Thoracic aorta (tissue), 2 donors: ENCODE data around the gene APBA3. TPM values are rescaled to one million over a fixed set of nuclear protein-coding genes. Genes with fewer than 3 reads are reported as not detected.

ENCODE experiments used
- ATAC-seq: fragments of 150-250 bp; one replicate; pipeline ENCODE4 v1.8.0; 2017; ENCODE audit warnings: low read depth; ENCODE audit not compliant: insufficient number of reproducible peaks, low FRiP score
- DNase-seq: peaks from one replicate; pipeline ENCODE4 v3.0.0-alpha.2; 2020; ENCODE audit warnings: low spot score
- H3K27ac ChIP-seq, 2 donors: fragments of 200-600 bp; sonication (generic); 1 replicate in 1 of 2; 2 replicates in 1 of 2; pipeline ENCODE4 v1.5.1; 2016; ENCODE audit warnings: mild to moderate bottlenecking in 2 of 2, moderate library complexity in 2 of 2
- H3K27me3 ChIP-seq: fragments of 200-600 bp; sonication (generic); replicated peaks from 2 replicates; pipeline ENCODE4 v1.6.0; 2016; ENCODE audit warnings: mild to moderate bottlenecking; ENCODE audit not compliant: insufficient read depth
- H3K36me3 ChIP-seq: fragments of 200-600 bp; sonication (generic); one replicate; pipeline ENCODE4 v1.5.1; 2016
- H3K4me1 ChIP-seq, 2 donors: fragments of 200-600 bp; sonication (generic); 1 replicate in 1 of 2; 2 replicates in 1 of 2; pipeline versions ENCODE4 v1.5.1 to v1.6.0; 2016; ENCODE audit warnings: low read depth in 2 of 2, mild to moderate bottlenecking in 1 of 2; ENCODE audit not compliant: control insufficient read depth in 1 of 2
- H3K4me3 ChIP-seq: fragments of 200-600 bp; sonication (generic); 2 replicates; pipeline ENCODE4 v1.5.1; 2016; ENCODE audit warnings: mild to moderate bottlenecking
- H3K9me3 ChIP-seq: fragments of 200-600 bp; sonication (generic); 2 replicates; pipeline ENCODE4 v1.5.1; 2016
- total RNA-seq, 2 donors: library from RNA; depleted of rRNA; stranded (reverse); fragments of >200 nt; gene quantifications; one replicate each; pipeline versions ENCODE4 v1.1.0 to v1.2.3, GENCODE V29; 2016
- TF ChIP-seq, protein P1 (sequence below): fragments of 200-600 bp; sonication (generic); IDR thresholded peaks from one replicate; pipeline ENCODE4 v1.5.1; 2019; ENCODE audit warnings: antibody characterized with exemption

Gene APBA3
- total RNA-seq, 2 donors from 2014 or later: 17.4 to 26.8 TPM

DNA sequence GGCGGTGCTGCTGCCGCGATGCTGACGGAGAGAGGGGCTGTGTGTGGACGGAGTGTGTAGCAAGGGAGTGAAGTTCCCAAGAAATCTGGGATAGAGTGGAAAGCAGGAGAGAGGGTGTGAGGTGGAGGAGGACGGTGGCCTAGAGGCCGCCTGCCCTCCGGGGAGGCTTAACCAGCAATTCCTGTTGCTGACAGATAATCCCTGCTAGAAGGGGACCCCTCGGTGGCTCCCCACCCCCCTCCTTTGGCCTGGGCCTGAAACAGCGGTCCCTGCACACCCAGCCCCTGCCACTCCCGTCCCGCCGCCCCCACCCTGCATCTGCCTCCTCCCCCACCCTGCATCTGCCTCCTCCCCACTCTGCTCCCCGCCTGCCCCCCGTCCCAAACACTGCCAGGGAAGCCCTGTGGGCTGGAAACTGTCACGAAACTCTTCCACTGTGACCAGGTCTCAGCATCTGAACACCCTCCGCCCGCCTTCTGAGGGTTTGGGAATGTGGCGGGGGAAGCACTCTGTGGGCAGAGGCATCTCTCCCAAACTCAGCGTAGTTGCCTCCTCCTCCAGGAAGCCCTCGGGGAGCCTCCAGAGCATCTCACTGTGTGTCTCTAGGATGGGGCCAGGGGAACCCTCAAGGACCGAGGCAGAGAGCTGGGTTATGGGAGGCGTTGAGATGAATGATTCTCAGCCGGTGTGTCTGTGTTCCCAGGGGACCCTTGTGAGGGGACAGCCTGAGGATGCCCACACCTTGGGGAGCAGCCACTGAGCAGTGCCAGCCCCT, 41.8 kb upstream of the APBA3 start:
- Histone ChIP-seq H3K27me3 (peaks cover 8% of the 10 kb centered on the region), H3K27ac (no peak overlapping the region), H3K4me1 (peaks cover 9 to 11% of the 10 kb centered on the region in 2 donors), H3K36me3 (no peaks in the 10 kb centered on the region), H3K9me3 (no peaks in the 10 kb centered on the region), H3K4me3 (no peak overlapping the region)
- ATAC-seq (no peak), DNase-seq (no peak)
- TF ChIP-seq, protein P1, sequence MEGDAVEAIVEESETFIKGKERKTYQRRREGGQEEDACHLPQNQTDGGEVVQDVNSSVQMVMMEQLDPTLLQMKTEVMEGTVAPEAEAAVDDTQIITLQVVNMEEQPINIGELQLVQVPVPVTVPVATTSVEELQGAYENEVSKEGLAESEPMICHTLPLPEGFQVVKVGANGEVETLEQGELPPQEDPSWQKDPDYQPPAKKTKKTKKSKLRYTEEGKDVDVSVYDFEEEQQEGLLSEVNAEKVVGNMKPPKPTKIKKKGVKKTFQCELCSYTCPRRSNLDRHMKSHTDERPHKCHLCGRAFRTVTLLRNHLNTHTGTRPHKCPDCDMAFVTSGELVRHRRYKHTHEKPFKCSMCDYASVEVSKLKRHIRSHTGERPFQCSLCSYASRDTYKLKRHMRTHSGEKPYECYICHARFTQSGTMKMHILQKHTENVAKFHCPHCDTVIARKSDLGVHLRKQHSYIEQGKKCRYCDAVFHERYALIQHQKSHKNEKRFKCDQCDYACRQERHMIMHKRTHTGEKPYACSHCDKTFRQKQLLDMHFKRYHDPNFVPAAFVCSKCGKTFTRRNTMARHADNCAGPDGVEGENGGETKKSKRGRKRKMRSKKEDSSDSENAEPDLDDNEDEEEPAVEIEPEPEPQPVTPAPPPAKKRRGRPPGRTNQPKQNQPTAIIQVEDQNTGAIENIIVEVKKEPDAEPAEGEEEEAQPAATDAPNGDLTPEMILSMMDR: no peak

DNA sequence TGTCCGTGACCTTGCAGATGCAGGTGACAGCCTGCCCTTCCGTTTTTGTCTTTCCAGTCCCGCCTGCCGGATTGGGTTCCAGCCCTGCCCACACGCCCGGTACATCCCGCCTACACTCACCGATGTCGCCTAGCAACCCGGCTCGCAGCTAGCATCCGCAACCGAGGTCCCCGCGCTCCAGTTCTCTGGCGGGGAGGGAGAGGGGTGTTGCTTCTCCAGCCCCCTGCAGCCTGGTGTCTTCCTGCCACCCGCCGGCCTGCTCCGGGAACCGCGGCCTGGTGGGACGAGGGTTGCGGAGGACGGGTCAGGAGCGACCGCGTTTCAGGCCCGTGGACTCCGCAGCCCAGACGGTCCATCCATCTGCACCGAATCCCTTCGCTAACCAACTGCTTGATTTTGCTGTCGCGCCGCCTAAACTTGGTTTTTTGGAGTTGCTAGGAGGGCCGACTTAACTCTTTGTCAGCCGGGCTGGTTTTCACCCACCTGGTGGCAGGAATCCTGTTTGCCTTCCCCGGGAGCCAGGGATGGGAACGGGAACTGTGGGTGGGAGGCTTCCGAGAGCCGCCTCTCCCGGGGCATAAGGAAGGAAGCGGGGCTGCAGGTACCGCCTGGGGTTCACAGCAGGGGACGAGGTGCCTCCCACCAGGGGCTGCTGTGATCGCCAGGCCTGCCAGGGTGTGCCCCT, 40.1 kb upstream of the APBA3 start:
- no peak overlapping the region for H3K27ac ChIP-seq
- peaks cover 9 to 11% of the 10 kb centered on the region in 2 donors for H3K4me1 ChIP-seq
- H3K4me3 ChIP-seq: peak overlapping the region; percentile 51
- peaks cover 8% of the 10 kb centered on the region for H3K27me3 ChIP-seq
- DNase-seq: no peak
- no peak for ATAC-seq
- H3K9me3 ChIP-seq: peaks cover 4% of the 10 kb centered on the region
- TF ChIP-seq, protein P1: no peak
- no peaks in the 10 kb centered on the region for H3K36me3 ChIP-seq

DNA sequence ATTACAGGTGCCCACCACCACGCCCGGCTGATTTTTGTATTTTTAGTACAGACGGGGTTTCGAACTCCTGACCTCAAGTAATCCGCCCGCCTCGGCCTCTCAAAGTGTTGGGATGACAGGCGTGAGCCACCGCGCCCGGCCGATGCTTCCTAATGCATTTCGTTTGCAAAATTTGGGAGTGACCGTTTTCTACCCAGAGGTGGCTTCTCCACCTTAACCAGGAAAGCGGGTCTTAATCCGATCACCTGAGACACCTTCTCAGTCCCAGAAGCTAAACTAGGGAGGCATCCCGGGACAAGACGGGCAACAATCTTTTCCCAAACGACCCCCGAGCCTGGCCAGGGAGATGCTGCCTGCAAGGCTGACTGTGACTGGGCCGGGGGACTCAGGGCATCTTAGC, 39.5 kb upstream of the APBA3 start:
- TF ChIP-seq, protein P1: no peak
- peaks cover 8% of the 10 kb centered on the region for H3K27me3 ChIP-seq
- H3K9me3 ChIP-seq: peaks cover 5% of the 10 kb centered on the region
- H3K27ac ChIP-seq: no peak overlapping the region
- ATAC-seq (no peak), DNase-seq (no peak)
- H3K4me1 ChIP-seq: peaks cover 9 to 11% of the 10 kb centered on the region in 2 donors
- H3K36me3 ChIP-seq: no peaks in the 10 kb centered on the region
- peak overlapping the region; percentile 51 for H3K4me3 ChIP-seq

DNA sequence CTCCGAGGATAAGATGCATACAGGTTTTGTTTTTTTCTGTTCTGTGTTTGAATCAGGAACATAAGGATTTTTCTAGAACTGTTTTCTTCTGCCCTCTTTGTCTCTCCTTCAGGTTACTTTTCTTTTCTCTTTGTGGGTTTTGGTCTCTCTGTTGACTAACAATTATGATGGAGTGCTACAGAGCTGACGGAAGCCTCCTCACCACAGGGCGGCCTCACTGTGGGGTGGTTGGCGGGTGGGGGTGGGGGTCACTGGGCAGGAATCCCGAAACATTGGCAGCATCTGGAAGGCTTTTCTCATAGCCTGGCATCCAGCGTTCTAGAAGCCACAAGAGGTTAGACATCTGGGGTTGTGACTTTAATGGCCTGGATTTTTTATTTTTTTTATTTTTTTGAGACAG, 36.6 kb upstream of the APBA3 start:
- DNase-seq (no peak), ATAC-seq (no peak)
- H3K27me3 ChIP-seq: peaks cover 8% of the 10 kb centered on the region
- peaks cover 9 to 11% of the 10 kb centered on the region in 2 donors for H3K4me1 ChIP-seq
- H3K4me3 ChIP-seq: no peak overlapping the region
- peaks cover 5% of the 10 kb centered on the region for H3K9me3 ChIP-seq
- no peaks in the 10 kb centered on the region for H3K36me3 ChIP-seq
- TF ChIP-seq, protein P1: no peak
- no peak overlapping the region for H3K27ac ChIP-seq

DNA sequence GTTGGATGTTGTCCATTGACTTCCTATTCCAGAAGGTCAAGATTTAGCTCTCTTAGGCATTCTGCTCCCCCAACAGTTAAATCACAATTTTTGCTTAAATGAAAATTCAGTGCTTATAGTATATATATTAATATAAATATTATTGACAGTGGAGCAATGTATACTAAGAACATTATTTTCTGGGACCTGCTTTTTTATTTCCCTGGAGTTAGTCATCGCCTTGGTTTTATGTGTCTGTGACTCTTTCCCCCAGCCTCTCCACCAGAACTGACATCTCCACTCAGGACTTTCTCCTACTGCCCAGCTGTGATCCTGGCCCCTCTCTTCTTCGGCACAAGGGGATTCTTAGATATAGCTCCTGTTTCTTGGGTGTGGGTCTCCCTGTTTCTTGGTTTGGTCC, 34.9 kb upstream of the APBA3 start:
- ATAC-seq (no peak), DNase-seq (no peak)
- Histone ChIP-seq H3K27me3 (peaks cover 6% of the 10 kb centered on the region), H3K27ac (no peak overlapping the region), H3K4me1 (peaks cover 3 to 5% of the 10 kb centered on the region in 2 donors), H3K9me3 (peaks cover 5% of the 10 kb centered on the region), H3K36me3 (no peaks in the 10 kb centered on the region), H3K4me3 (no peak overlapping the region)
- TF ChIP-seq, protein P1: no peak
